GM21526 (cell line): ENCODE data around the gene BCAS1.
"Not testable (repeated sequence)": the region's sequence is repeated elsewhere in the genome, so short reads cannot be mapped to it uniquely, and the experiment has no call there.

Experiments
- ATAC-seq: cut with Tn5 transposase; IDR thresholded peaks from one replicate; pipeline ENCODE4 v1.9.1; 2021; ENCODE audit warnings: moderate library complexity; ENCODE audit not compliant: unreplicated experiment, low FRiP score

Gene BCAS1

GRCh38 chr20:53934421-53935343 lies 135.7 kb downstream of the BCAS1 start:
- ATAC-seq: peak; percentile 37

DNA sequence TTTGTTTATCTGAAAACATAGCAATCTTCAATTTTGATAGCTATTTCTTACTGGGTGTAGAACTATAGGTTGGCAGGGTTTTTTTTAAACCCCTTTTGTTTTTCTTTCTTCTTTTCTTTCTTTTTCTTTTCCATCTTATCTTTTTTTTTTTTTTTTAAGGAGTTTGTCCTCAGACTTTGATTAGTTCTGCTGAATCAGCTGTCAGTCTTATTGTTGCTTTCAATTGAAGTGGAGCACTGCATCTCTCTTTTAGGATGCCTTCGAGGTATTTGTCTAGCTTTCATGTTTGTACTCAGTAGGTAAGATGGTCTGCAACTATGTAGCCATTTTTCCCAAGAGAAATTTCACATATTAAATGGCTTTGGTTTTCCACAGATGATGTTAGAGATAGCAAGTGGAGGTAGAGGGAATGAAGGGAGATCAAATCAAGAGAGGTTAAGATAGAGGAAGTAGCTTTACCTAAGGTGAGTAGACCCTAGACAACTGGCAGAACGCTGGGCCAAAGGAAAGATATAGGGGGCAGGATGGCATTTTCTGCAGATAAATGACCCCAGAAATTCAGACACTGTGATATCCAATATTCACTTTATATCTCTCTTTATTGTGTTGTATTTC lies 137.1 kb downstream of the BCAS1 start:
- no peak for ATAC-seq

DNA sequence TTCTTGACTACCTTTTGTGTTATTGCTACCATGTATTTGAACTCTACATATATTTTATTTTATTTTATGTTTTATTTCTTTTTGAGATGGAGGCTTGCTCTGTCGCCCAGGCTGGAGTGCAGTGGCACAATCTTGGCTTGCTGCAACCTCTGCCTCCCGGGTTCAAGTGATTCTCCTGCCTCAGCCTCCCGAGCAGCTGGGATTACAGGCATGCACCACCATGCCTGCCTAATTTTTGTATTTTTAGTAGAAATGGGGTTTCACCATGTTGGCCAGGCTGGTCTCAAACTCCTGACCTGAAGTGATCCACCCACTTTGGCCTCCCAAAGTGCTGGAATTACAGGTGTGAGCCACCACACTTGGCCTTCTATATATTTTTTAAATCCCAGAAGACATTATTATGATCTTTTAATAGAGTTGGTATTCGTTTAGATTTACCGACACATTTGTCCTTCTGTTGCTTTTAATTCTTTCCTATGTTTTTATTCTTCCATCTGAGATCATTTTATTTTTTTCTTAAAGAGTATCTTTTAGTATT lies 137.7 kb downstream of the BCAS1 start:
- not testable (repeated sequence) for ATAC-seq

GRCh38 chr20:53931597-53931996 lies 138.8 kb downstream of the BCAS1 start:
- no peak for ATAC-seq

DNA sequence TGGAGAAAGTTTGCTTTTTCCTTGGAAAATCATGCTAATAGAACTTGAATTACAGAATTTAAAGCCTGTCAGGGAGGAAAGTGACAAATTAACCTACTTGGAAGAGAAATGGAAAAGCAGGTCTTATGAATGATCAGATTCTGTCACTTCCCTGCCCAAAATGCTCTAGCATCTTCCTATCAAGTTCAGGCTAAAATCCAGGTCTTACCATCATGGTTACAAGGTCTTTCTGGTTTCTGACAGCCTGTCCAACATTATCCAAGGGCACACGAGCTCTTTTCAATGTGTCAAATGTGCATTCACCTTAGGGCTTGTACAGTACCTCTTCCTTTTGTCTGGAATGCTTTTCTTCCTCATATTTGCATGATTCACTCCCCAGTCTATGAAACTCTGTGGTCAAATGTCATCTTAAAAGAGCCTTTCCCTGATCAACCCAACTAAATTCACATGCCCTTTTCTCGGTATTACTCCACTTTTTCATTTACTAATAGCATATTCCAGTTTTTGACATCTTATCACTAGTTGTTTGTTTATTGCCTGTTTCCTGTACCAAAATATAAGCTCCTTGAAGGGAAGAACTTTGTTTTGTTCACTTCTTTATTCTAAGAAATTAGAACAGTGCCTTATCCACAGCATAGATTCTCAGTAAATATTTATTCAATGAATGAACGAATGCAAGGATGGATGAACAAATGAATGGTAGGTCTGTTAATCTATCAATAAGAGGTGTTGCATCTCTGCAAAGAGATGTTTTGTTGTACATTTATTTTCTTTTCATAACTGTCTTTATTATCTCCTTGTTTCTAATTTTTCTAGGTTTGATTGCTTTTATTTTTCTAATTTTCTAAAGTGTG lies 139.5 kb downstream of the BCAS1 start:
- ATAC-seq: no peak

- peak; percentile 59 for ATAC-seq
Observed at GRCh38 chr20:53929974-53930650, 140.3 kb downstream of the BCAS1 start.

- ATAC-seq: no peak
Observed at GRCh38 chr20:53929399-53929798, 141.0 kb downstream of the BCAS1 start.

DNA sequence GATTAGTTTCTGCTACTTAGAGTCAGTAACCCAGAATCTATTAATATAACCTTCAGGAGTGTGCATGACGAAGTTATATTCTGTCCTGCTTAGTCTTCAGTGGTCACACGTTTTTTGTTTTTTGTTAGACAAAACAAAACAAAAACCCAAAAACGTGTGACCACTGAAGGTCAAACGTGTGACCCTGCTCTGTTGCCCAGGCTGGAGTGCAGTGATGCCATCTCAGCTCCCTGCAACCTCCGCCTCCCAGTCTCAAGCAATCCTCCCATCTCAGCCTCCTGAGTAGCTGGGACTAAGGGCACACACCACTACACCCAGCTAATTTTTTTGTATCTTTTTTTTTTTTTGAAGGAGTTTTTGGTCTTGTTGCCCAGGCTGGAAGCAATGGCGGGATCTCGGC lies 142.4 kb downstream of the BCAS1 start:
- ATAC-seq: no peak

- peak; percentile 44 for ATAC-seq
Observed at GRCh38 chr20:53926428-53927028, 143.9 kb downstream of the BCAS1 start.

DNA sequence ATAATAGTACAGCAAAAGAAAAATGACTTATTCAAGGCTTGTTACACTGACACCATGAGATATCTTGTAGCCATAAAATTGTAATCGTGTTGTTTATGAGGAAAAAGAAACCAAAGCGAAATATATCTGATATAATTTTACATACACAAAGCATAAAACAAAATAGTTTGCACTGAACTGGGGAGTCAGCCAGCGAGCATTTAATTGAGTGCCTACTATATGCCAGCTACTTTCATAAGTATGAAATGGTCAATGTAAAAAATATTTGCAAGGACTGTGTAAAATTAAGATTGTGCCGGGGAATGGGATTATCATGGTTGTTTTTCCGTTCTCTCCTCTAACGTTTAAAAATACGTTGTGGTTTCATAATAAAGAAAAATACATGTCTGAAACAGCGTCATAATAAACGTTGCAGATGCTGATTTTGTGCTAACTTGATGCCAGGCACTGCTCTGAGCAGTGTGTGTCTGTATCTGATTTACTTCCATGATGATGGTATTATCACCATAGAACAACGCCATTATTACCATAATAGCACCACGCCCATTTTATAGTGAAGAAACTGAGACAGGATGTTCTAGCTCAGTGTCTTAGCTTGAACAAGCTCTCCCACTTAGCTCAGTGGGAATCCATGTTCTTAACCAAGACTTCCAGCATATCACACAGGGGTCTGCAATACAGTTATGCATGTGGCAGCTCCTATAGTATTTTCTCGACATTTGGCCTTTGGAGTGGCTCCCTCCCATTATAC lies 144.6 kb downstream of the BCAS1 start:
- ATAC-seq: no peak

DNA sequence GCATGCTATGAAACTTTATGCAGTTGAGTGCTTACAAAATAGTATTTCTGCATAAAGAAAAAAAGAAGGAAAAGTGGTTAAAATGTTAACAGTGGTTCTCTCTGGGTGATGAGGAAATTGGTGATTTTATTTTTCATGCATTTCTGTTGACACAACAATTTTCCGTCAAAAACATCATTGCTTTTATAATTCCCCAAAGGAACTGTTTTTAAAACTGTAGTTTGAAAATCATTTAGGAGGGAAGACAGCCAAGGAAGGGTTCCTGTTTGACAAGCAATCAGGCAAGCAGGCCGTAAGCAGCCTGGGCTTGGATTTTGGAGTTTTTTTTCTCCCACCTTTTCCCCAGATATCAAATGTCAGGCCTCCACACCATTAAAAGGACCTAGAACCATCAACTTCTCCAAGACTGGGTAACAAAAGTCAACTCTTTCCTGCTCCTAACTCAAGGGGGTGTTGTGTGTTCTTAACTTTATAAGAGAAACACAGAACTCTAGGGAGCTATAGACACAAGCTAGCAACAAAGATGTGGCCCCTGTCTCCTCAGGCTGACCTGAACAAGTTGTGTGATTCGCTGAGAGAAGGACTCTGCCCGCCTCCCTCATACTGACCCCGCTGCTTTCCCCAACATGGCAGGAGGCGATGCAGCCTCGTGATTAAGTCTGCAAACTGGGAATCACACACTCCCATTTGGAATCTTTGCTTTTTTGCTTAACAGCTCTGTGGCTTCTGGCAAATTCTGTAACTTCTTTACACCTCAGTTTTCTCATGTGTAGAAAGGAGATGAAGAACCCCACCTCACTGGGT lies 146.6 kb downstream of the BCAS1 start:
- no peak for ATAC-seq

DNA sequence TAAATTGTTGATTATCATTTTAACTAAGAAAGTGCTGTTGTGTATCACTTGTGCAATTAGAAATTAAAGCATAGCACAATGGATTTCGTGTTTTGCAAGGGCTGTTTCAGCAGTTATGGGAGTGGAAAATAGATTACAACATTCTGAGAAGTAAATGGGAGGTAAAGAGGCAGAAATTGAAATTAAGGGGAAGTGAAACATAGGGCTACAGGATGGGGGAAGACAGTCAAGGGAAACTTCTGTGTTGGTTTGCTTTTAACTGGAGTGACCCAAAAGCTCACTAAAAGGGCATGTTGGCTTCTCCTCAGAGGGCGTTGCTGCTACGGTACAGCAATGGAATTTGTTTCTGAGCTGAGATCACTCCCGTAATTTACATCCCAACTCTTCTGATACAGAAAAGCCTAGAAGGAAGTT lies 147.5 kb downstream of the BCAS1 start:
- peak; percentile 43 for ATAC-seq

GRCh38 chr20:53921443-53921973 lies 148.9 kb downstream of the BCAS1 start:
- no peak for ATAC-seq

DNA sequence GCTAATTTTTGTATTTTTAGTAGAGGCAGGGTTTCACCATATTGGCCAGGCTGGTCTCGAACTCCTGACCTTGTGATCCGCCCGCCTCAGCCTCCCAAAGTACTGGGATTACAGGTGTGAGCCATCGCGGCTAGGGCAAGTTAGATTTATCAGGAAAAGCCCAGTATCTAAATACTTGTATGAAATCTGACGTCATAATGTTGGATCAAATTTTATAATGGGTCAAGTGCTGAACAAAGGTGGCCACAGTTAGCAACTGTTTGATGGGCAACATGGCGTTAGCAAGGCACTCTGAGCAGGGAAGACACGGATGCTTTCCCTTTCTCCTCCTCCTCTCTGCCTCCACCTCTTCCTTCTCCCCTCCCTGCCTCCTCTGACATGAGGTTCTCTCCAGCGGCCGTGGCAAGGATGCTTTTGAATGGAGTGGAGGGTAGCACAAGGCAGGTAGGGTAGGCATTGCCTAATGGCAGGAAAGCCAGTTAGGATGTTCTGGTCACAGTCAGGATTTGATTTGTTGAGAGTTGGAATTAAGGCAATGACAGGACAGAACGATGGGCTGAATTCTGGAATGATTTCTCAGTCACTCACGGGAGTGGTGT lies 149.6 kb downstream of the BCAS1 start:
- ATAC-seq: no peak

DNA sequence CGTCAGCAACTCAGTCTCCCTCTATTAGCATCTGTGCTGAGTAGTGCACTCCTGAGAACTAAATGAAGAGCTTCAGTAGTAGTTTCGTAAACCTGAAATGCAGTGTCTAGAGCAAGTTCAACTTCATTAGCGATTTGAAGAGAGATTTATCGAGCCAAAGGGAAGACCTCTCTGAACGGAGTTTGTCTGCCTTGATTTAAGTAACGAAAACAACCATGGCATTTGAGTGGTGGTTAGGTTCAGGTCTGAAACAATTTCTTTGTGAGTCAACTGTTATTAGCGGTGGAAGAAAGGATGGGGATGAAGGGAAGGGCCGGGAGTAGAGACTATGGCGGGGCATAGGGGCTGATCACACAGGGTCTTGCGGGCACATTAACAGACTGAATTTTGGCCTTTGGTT lies 150.5 kb downstream of the BCAS1 start:
- no peak for ATAC-seq

DNA sequence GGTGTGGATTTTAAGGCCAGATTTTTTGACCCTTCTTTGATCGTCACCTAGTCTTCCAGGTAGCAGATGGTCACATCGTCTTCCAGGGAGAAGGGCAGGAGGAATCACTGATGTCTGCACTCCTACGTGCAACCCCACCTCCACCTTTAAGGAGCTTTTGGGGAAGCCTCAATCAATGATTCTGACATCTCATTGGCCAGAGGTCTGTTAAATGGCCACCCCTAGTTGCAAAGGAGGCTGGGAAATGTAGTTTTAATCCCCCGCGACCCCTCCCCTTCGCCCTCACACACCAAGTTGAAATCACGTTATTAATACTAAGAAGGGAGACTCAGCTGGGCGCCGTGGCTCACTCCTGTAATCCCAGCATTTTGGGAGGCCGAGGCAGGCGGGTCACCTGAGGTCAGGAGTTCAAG lies 151.4 kb downstream of the BCAS1 start:
- ATAC-seq: no peak

DNA sequence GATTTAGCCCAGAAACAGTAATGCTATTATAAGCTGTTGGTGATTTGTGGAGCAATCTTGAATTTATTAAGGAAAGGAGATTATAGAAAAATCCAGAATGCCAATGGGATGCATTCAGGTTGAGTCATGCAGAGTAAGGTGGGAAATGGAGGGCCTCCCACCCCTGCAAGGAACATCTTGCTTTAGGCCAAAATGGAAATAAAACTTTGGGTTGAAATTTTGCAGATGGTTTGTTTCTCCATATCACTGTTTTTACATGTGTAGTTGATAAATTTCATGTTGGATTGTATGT lies 152.4 kb downstream of the BCAS1 start:
- no peak for ATAC-seq
